NT2/D1 (cell line): Measurements from ENCODE around the gene CNPY2.

Experiments used
- SUZ12 ChIP-seq: IDR thresholded peaks from 2 replicates; pipeline ENCODE4 v1.6.1; 2011; ENCODE audit not compliant: insufficient read length, insufficient read depth; ENCODE audit errors: extremely low read depth
- YY1 ChIP-seq: IDR thresholded peaks from 2 replicates; pipeline ENCODE4 v1.6.1; 2011; ENCODE audit not compliant: insufficient read length, insufficient read depth
- ZNF274 ChIP-seq: IDR thresholded peaks from 2 replicates; pipeline ENCODE4 v1.6.1; 2011; ENCODE audit warnings: mild to moderate bottlenecking, low read depth, low read length

GRCh38 chr12:56296295-56296694 is 19.5 kb downstream of the CNPY2 start:
- TF ChIP-seq ZNF274, result no peak
- no peak for TF ChIP-seq SUZ12
- TF ChIP-seq YY1, result no peak
